Skin epidermis (tissue), 12 donors: ENCODE results near the gene MSI2.

Experiments used
- H3K27ac ChIP-seq, 21 experiments: fragments of 200-600 bp; sonication (generic) in 11 of 21; one replicate each; pipeline ENCODE4 v1.5.0; 2020; ENCODE audit warnings: mild to moderate bottlenecking in 3 of 21, inconsistent platforms in 2 of 21, moderate library complexity in 2 of 21
- H3K4me3 ChIP-seq, 7 experiments: fragments of 200-600 bp; sonication (generic) in 2 of 7; one replicate each; pipeline ENCODE4 v1.5.0; 2020; ENCODE audit warnings: inconsistent platforms in 2 of 7, mild to moderate bottlenecking in 2 of 7, moderate library complexity in 1 of 7

MSI2 gene

GRCh38 chr17:57331423-57331822 is 75.1 kb downstream of the MSI2 start:
- H3K27ac ChIP-seq: no peak overlapping the region
- H3K4me3 ChIP-seq: no peak overlapping the region

- no peak overlapping the region for H3K27ac ChIP-seq
- no peak overlapping the region for H3K4me3 ChIP-seq
These were observed 76.2 kb downstream of the MSI2 start for GRCh38 chr17:57332501-57332900.

- H3K27ac ChIP-seq: no peak overlapping the region
- no peak overlapping the region for H3K4me3 ChIP-seq
These were observed 79.0 kb downstream of the MSI2 start for GRCh38 chr17:57335195-57335792.

GRCh38 chr17:57337390-57337789 is 81.1 kb downstream of the MSI2 start:
- Histone ChIP-seq H3K27ac (no peak overlapping the region), H3K4me3 (no peak overlapping the region)

- no peak overlapping the region for H3K27ac ChIP-seq
- H3K4me3 ChIP-seq: no peak overlapping the region
These were observed 82.1 kb downstream of the MSI2 start for GRCh38 chr17:57338257-57338914.

GRCh38 chr17:57340160-57340981 is 84.0 kb downstream of the MSI2 start:
- no peak overlapping the region for H3K27ac ChIP-seq
- H3K4me3 ChIP-seq: no peak overlapping the region

- Histone ChIP-seq H3K27ac (no peak overlapping the region), H3K4me3 (no peak overlapping the region)
These were observed 85.6 kb downstream of the MSI2 start for GRCh38 chr17:57341611-57342540.

GRCh38 chr17:57342963-57343589 is 86.8 kb downstream of the MSI2 start:
- no peak overlapping the region for H3K4me3 ChIP-seq
- H3K27ac ChIP-seq: no peak overlapping the region

- Histone ChIP-seq H3K4me3 (no peak overlapping the region), H3K27ac (no peak overlapping the region)
These were observed 87.4 kb downstream of the MSI2 start for GRCh38 chr17:57343717-57344116.

- Histone ChIP-seq H3K27ac (no peak overlapping the region), H3K4me3 (no peak overlapping the region)
These were observed 87.9 kb downstream of the MSI2 start for GRCh38 chr17:57344261-57344660.

GRCh38 chr17:57349541-57350247 is 93.4 kb downstream of the MSI2 start:
- no peak overlapping the region for H3K27ac ChIP-seq
- no peak overlapping the region for H3K4me3 ChIP-seq

GRCh38 chr17:57350266-57350665 is 93.9 kb downstream of the MSI2 start:
- Histone ChIP-seq H3K27ac (no peak overlapping the region), H3K4me3 (no peak overlapping the region)

- no peak overlapping the region for H3K4me3 ChIP-seq
- no peak overlapping the region for H3K27ac ChIP-seq
These were observed 96.4 kb downstream of the MSI2 start for GRCh38 chr17:57352665-57353175.

GRCh38 chr17:57354673-57355072 is 98.3 kb downstream of the MSI2 start:
- peak overlapping the region in 1 of 21 experiments; percentile 6 for H3K27ac ChIP-seq
- H3K4me3 ChIP-seq: no peak overlapping the region

GRCh38 chr17:57355090-57355859 is 99.0 kb downstream of the MSI2 start:
- peak overlapping the region in 1 of 21 experiments; percentile 6 for H3K27ac ChIP-seq

GRCh38 chr17:57356153-57356718 is 99.9 kb downstream of the MSI2 start:
- Histone ChIP-seq H3K27ac (peak overlapping the region in 1 of 21 experiments; percentile 5), H3K4me3 (no peak overlapping the region)

More at GRCh38 chr17:57355090-57355859, 99.0 kb downstream of the MSI2 start:
- no peak overlapping the region for H3K4me3 ChIP-seq

- Histone ChIP-seq H3K27ac (peak overlapping the region in 6 of 21 experiments; percentile 4 to 66 (median 18)), H3K4me3 (no peak overlapping the region)
These were observed 100.5 kb downstream of the MSI2 start for GRCh38 chr17:57356719-57357391.
